HG03520 (cell line): Measurements from ENCODE around the gene TGFBR2.
A peak's percentile ranks its signal among the peaks of the same experiment; 100 is the strongest.

ENCODE experiments used
- ATAC-seq: cut with Tn5 transposase; IDR thresholded peaks from one replicate; pipeline ENCODE4 v1.9.1; 2021; ENCODE audit warnings: mild to moderate bottlenecking, moderate library complexity; ENCODE audit not compliant: unreplicated experiment

TGFBR2 gene

DNA sequence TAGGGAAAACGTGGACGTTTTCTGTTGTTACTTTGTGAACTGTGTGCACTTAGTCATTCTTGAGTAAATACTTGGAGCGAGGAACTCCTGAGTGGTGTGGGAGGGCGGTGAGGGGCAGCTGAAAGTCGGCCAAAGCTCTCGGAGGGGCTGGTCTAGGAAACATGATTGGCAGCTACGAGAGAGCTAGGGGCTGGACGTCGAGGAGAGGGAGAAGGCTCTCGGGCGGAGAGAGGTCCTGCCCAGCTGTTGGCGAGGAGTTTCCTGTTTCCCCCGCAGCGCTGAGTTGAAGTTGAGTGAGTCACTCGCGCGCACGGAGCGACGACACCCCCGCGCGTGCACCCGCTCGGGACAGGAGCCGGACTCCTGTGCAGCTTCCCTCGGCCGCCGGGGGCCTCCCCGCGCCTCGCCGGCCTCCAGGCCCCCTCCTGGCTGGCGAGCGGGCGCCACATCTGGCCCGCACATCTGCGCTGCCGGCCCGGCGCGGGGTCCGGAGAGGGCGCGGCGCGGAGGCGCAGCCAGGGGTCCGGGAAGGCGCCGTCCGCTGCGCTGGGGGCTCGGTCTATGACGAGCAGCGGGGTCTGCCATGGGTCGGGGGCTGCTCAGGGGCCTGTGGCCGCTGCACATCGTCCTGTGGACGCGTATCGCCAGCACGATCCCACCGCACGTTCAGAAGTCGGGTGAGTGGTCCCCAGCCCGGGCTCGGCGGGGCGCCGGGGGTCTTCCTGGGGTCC, at the start of gene TGFBR2:
Gene TGFBR2 (plus strand): TSS at position 301 of the 731 bp plus-strand sequence. CDS start 283 bp downstream, at position 584.
- peak; percentile 85 for ATAC-seq

GRCh38 chr3:30557746-30558303, 48.6 kb upstream of the TGFBR2 start:
- ATAC-seq: no peak

DNA sequence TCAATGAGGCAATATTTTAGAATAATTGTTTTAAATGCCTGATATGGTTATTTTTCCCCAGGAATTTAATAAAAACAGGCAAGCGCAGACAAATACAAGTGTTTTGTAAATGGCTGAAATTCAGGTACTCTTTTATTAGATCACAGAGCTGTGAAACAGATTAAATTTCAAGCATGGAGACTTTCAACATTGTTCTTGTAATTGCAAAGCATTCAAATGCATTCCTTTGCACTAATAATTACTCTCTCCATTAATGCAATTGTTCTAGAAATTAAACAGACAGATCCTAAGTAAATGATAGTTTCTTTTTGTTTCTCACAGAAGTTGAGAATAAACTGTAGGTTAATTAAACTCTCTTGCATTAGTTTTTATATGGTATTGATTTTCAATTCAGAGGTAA, 42.4 kb upstream of the TGFBR2 start:
- no peak for ATAC-seq

DNA sequence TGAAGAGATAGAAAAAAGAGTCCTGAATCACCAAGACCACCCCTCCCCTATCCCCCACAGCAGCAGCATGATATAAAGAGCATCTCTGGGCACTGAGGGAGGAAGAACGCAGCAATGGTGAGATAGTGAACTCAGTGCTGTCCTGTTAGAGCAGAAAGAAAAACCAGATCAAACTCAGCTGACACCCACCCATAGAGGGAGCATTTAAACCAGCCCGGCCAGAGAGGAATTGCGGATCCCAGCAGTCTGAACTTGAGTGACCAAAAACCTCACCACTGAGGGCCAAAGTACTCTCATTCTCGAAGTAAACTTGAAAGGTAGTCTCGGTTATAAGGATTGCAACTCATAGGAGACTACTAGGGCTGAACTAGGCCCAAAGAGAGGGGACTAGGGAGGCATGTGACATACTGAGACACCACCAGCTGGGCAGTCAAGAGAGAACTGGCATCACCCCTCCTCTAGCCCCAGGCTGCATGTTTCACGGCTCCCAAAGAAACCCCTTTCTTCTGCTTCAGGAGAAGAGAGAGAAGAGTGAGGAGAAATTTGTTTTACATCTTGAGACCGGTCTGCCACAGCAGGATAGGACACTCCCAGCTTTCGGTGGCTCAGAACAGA, 39.2 kb upstream of the TGFBR2 start:
- no peak for ATAC-seq

DNA sequence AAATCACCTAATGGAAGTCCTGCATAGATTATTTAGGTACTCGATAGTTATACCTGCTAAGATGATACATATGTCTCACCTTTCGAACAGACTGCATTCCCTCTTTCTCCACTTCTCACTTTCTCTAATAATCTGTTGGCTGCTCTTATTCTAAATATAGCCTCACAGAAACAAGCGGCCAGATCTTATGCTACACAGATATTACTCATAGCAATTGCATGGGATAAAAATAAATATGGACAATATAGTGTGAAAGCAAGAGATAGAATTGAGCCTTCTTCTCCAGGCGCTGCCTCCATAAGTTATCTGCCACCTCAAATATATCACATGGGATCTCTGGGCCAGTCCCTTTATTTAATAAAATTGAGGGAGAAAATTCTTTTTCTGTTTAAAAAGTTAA, 29.5 kb upstream of the TGFBR2 start:
- no peak for ATAC-seq

DNA sequence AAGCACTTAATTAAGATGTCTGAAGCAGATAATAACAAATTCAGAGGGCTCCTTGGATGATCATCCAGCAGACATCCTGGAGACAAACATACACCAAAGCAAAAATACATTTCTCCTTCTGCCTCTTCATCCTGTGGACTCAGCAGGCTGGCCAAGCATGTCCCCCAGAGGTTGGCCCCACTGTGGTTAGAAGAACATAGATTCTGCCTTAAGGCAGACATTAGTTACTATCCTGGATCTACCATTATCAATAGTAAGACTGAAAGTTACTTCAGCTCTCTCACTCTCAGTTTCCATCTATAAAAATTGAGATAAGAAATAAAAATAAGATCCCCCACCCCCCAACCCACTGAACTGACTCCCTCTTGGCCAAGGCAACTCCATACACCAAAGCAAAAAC, 28.6 kb upstream of the TGFBR2 start:
- no peak for ATAC-seq

DNA sequence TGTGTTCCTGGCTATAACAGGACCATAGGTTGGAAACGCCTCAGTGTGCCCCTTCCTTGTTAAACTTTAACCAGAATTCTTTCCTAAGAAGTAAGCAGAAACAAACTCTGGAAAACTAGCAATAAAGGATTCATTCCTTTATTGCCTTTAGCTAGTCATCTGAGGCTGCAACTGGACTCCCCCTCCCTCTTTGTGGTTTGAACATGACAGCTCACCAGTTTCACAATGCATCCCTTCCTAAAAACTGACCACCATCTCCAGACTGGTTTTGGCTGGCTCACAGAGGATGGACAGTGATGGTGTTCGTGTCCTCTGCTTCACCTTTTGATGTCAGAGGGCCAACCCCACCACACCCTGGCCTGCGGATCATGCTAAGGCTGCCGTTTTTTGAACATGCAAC, 27.9 kb upstream of the TGFBR2 start:
- ATAC-seq: no peak

- ATAC-seq: no peak
These were observed 27.3 kb upstream of the TGFBR2 start for GRCh38 chr3:30578986-30579579.

GRCh38 chr3:30581067-30581585, 25.3 kb upstream of the TGFBR2 start:
- no peak for ATAC-seq

- no peak for ATAC-seq
These were observed 24.4 kb upstream of the TGFBR2 start for GRCh38 chr3:30581982-30582381.

DNA sequence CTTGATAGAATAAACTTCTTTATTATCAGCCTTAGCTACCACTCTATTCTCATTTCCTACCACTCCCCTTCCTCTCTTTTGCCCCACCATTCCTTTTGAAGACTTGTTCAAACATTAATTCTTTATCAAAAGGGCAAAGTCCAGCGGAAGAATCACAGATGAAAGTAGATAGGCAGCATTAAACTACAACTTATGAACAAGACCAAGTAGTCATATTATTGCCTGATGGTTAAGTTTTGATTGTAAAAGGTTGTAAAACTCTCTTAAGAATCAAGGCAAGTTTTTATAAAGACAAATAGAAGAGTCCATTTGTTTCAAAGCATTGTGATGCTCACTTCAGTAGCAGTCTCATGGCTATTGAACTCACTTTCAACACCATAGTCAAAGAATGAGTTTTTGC, 22.4 kb upstream of the TGFBR2 start:
- no peak for ATAC-seq

DNA sequence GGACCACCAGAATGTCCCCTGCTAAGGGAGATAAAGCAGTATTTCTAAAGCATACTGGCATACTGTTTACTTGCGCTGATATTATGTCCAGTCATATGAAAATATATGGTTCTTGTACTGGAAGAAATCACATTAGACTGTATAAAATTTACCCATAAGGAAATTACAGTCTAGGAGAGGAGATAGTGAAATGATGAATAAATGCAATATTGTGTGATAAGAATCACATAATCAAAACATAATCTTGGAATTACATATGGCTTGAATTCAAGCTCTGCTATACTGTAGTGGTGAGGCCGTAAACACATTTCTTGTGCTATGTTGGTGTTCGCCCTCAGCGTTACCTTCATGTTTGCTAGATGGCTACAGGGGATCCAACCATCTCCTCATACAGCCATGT, 20.7 kb upstream of the TGFBR2 start:
- ATAC-seq: no peak

- ATAC-seq: no peak
These were observed 20.1 kb upstream of the TGFBR2 start for GRCh38 chr3:30586096-30586805.

DNA sequence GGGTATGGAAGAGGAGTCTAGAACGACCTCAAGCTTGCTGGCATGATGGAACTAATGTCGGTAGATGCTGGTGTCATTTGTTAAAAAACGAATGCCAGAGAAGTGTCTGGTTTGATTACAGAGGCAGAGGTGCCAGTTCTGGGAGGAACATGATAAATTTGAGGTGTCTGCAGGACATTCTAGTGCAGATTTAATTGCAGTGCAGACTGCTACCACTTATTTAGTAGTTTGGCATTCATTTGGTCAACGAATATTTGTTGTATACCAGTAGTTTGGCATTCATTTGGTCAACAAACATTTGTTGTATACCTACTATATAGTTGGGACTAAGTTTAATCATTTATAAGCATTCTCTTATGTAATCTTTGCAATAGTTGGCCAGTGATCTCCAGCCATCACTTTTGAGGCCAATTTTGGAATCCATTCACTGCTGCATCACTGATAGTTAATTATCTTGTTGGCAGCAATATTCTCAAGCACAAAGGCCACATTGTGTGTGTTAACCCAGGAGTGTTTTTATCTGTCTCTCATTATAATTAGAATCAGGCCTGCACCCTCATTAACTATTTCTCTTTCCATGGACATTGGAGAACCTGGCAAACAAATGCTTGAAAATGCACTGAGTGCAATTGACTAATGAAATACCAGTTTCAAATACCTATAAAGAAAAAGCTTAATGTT, 19.5 kb upstream of the TGFBR2 start:
- no peak for ATAC-seq

DNA sequence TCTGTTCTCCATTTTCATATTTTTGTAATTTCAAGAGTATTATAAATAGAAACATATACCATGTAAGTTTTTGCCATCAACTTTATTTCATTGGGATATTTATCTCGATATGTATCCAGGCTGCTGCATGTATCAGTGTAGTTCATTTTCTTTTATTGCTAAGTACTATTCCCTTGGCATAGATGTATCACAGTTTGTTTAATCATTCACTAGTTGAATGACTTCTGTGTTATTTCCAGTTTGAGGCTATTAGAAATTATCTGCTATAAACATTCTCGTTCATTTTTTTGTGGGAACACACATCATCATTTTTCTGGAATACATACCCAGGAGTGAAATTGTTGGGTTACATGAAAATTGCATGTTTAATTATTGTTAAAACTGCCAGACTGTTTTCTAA, 18.5 kb upstream of the TGFBR2 start:
- no peak for ATAC-seq

GRCh38 chr3:30596152-30596551, 10.2 kb upstream of the TGFBR2 start:
- no peak for ATAC-seq

- no peak for ATAC-seq
These were observed 9.2 kb upstream of the TGFBR2 start for GRCh38 chr3:30597131-30597768.

DNA sequence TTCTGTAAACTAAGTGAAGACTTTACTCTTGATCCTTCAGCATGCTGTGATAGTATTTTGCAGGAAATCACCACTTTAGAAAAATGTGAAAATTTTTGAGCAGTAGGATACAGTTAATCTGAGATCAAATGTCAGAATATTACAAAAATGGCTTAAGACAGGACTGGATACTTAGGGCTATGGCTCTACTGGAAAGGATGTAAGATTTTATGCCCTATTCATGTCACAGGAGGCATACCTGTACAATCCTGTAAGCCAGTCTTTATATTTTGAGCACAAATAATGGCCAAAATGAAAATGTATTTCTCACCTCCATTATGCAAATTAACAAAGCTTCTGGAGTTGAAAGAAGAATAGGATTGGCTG, 8.6 kb upstream of the TGFBR2 start:
- no peak for ATAC-seq

- no peak for ATAC-seq
These were observed 7.5 kb upstream of the TGFBR2 start for GRCh38 chr3:30598668-30599545.
